Measurements from ENCODE around the gene ST8SIA2.
A peak's percentile ranks its signal among the peaks of the same experiment; 100 is the strongest.
"Not testable (repeated sequence)": the region's sequence is repeated elsewhere in the genome, so short reads cannot be mapped to it uniquely, and the experiment has no call there.

Gene ST8SIA2

DNA sequence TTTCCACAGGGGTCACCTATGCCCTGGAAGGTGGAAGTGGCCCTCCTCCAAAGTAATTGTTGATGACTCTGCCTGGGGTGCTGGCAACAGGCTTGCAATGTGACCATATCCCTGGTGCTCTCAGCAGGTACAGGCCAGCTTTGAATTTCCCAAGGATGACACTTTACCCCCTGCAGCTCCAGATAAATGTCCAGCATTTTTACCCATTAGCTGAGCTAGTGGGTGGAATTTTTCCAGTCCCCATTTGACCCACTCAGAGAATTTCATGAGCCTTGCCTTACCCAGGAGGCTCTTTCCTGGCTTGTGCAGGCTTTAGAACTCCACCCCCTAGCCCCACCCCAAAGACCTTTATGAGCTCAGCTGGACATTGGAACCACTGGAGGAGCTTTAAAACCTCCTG is 77.6 kb downstream of the ST8SIA2 start:
- no peak for DNase-seq (ENCODE audit: low read depth)
- H3K4me3 ChIP-seq (ENCODE audit: low read depth, low read length), result no peak overlapping the region
- TF ChIP-seq, protein P1, sequence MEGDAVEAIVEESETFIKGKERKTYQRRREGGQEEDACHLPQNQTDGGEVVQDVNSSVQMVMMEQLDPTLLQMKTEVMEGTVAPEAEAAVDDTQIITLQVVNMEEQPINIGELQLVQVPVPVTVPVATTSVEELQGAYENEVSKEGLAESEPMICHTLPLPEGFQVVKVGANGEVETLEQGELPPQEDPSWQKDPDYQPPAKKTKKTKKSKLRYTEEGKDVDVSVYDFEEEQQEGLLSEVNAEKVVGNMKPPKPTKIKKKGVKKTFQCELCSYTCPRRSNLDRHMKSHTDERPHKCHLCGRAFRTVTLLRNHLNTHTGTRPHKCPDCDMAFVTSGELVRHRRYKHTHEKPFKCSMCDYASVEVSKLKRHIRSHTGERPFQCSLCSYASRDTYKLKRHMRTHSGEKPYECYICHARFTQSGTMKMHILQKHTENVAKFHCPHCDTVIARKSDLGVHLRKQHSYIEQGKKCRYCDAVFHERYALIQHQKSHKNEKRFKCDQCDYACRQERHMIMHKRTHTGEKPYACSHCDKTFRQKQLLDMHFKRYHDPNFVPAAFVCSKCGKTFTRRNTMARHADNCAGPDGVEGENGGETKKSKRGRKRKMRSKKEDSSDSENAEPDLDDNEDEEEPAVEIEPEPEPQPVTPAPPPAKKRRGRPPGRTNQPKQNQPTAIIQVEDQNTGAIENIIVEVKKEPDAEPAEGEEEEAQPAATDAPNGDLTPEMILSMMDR (IDR thresholded peaks at IDR 0.05; ENCODE audit: control insufficient read depth, extremely low read depth, insufficient read depth), result no peak

DNA sequence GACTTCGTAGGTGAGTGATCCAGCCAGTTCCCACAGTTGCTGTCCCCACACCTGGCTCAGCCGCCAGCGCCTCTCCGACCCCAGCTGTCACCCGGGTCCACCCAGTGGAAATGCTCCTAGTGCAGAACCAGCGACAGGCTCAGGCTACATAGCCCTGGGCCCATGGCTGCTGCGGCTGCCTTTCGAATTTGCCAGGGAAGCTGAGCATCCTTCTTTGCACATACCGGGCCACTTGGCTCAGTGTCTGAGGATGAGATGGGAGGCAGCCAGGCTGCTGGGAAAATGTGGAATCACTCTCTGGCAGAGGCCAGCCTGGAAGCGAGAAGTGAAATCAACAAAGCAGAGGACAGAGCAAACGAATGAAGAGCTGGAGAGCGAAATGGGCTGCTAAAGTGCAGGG is 80.1 kb downstream of the ST8SIA2 start:
- TF ChIP-seq, protein P1 (IDR thresholded peaks at IDR 0.05; ENCODE audit: control insufficient read depth, extremely low read depth, insufficient read depth), result no peak
- H3K4me3 ChIP-seq (ENCODE audit: low read depth, low read length), result no peak overlapping the region
- DNase-seq (ENCODE audit: low read depth), result no peak

DNA sequence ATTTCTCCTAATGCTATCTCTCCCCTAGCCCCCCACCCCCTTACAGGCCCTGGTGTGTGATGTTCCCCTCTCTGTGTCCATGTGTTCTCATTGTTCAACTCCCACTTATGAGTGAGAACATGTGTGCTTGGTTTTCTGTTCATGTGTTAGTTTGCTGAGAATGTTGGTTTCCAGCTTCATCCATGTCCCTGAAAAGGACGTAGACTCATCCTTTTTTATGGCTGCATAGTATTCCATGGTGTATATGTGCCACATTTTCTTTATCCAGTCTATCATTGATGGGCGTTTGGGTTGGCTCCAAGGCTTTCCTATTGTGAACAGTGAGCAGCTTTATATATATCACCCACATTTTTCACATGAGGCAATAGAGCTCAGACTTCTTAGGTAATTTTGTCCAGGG is 86.0 kb downstream of the ST8SIA2 start:
- H3K4me3 ChIP-seq (ENCODE audit: low read depth, low read length); DNase-seq (ENCODE audit: low read depth): not testable (repeated sequence)

DNA sequence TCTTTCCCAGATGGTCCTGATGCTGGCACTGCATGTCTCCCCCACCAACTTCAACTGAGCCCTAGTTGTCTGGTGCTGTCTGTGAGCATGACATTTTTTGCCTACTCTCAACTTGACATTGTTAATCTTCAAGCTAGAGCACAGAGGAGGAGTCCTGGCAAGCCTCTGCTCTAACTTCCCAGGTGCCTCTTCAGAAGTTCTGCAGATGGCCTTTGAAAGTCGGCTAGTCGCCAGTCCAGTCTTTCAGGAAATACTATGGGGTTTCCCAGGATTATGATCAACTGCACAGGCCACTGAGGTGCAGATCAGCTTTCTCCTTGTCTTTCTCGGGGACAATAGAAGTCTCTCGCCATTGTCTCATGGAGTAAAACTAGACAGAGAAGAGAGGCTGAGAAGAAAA is 86.7 kb downstream of the ST8SIA2 start:
- H3K4me3 ChIP-seq (ENCODE audit: low read depth, low read length), result no peak overlapping the region
- TF ChIP-seq, protein P1 (IDR thresholded peaks at IDR 0.05; ENCODE audit: control insufficient read depth, extremely low read depth, insufficient read depth), result no peak
- DNase-seq (ENCODE audit: low read depth), result peak; percentile 18

DNA sequence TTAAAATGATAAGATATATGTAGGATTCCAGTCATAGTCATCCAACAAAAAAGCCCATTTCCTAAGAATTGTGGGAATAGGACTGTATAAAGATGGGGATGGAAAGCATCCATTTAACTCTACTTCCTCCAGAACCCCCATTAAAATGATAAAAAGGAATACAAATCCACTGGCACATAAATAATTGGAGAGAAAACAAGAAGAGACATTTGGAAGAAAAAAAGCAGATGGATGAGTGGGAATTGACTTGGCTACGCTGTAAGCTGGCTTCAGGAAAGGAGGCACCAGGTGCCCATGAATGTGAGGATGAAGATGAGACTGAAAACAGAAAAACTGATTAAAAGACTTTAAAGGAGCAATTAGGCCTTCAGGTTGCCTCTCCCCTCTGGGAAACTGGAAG is 91.8 kb downstream of the ST8SIA2 start:
- DNase-seq (ENCODE audit: low read depth), result no peak
- TF ChIP-seq, protein P1 (IDR thresholded peaks at IDR 0.05; ENCODE audit: control insufficient read depth, extremely low read depth, insufficient read depth), result no peak

DNA sequence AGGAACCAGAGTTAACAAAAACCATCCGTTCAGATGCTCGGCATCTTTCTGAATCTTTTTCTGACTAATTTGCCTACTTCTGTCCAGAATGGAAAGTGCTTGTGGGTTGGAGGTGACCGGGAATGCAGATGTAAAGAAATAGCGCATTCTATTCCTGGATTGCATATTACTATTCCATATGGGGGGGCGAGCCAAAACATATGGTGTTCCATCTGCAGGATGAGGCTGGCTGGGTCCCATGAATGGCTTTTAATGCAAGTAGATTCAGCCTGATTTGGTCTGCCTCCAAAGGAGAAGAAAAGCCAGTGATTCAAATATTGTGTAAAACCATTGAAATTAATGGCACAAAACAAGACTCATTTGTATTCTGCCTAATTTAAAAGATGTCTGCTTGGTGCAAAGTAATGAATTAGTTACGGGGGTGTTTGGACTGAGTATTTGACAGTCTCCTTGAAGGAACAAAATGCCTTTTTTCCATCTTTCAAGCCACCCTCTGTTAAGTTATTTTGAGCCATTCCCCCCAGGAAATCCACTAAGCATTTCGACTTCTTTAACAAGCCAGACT is 99.0 kb downstream of the ST8SIA2 start:
- H3K4me3 ChIP-seq (ENCODE audit: low read depth, low read length), result no peak overlapping the region
- TF ChIP-seq, protein P1 (IDR thresholded peaks at IDR 0.05; ENCODE audit: control insufficient read depth, extremely low read depth, insufficient read depth), result no peak
- DNase-seq (ENCODE audit: low read depth), result no peak

More for the DNA sequence above, 91.8 kb downstream of the ST8SIA2 start:
- H3K4me3 ChIP-seq (ENCODE audit: low read depth, low read length), result no peak overlapping the region

DNA sequence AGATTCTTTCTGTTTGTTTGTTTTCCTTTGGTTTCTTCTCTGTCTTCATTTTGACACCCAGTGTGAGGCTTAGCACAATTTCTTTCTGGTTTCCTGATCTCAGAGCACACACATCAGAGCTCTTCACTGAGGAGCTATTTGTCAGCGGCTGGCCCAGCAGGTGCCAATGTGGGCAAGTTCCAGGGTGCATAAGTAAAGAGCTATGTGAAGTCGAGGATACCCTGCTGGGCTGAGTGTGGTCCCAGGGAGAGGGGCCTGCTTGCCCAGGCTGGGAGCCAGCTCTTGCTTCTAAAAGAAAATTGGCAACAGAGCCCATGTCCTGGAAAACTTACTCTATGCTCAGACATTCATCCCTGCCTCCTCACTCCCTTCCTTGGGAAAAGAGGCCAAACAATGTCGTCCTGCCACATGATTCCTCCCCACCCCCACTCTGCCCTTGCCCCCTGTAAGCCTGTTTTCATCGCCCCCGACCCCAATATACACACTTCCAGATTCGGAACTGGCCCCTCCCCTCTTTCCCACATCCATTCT is 101.2 kb downstream of the ST8SIA2 start:
- no peak for DNase-seq (ENCODE audit: low read depth)
- H3K4me3 ChIP-seq (ENCODE audit: low read depth, low read length), result no peak overlapping the region
- TF ChIP-seq, protein P1 (IDR thresholded peaks at IDR 0.05; ENCODE audit: control insufficient read depth, extremely low read depth, insufficient read depth), result no peak
